H4 (cell line): ENCODE measurements around the gene DNAI1. TPM values are rescaled to one million over a fixed set of nuclear protein-coding genes. Genes with fewer than 3 reads are reported as not detected.

ENCODE experiments used
- DNase-seq: peaks from one replicate; pipeline ENCODE4 v3.0.0-alpha.2; 2015; ENCODE audit warnings: low spot score
- total RNA-seq: library from RNA; depleted of rRNA; stranded (reverse); fragments of >200 nt; shearing (Covaris generic); gene quantifications from 2 replicates; pipeline ENCODE4 v1.2.3, GENCODE V29; 2014; rRNA removed

Gene DNAI1
- total RNA-seq, 1 experiment from 2014 or later: 0.27 TPM

DNA sequence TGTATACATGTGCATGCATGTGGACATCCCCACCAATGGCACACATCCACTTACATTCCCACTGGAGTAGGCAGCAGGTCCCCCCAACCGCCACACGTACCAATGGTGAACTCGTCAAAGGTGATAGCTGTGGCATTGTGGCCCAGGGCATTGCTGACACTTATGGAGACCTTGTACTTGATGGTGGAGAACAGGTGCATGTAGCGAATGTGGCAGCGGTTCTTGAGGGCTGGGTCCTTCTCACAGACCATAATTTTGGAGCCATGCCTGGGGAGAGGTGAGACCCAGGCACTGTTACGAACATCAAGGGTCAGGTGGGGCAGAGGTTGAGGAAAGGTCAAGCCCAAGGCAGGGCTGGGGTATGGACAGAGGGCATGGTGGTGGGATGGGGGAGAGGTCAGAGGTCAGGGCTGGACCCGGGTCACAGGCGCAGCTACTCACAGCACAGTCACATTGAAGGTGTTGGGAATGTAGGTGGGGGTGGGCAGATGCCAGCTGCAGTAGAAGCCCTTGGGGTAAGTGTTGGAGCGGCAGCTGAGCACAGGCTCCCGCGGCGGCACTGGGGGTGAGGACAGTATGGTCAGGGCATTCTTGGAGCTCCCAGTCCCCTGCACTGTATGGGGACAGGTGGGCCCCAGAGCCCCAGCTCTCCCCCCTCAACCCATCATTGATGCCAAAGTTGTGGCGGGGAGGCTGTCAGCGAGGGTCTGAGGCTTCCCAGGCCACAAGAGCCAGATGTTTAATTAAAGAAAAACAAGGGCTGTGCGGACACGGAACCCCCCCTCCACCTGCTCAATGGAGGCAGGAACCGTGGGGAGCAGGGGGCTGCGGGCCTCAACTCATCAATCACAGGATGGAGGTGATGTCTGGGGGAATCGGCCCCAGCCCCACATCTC lies 99.1 kb downstream of the DNAI1 start:
- DNase-seq: no peak

DNA sequence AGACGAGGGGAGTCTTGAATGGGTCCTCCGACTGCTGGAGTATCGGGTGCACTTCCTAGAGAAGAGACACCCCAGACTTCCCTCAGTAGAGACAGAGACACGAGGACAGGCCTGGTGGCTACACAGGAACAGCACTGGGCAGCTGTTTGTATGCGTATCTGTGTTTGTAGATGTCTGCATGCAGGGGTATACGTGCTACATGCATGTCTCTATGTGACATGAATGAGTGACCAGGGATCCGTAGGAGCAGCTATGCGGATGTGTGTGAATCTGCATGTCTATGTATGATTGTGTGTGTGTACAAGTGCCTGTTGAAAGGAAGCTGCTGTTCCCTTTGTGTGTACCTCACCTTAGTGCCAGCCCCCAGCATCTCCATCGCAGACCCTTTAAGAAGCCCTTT lies 99.8 kb downstream of the DNAI1 start:
- DNase-seq: no peak

DNA sequence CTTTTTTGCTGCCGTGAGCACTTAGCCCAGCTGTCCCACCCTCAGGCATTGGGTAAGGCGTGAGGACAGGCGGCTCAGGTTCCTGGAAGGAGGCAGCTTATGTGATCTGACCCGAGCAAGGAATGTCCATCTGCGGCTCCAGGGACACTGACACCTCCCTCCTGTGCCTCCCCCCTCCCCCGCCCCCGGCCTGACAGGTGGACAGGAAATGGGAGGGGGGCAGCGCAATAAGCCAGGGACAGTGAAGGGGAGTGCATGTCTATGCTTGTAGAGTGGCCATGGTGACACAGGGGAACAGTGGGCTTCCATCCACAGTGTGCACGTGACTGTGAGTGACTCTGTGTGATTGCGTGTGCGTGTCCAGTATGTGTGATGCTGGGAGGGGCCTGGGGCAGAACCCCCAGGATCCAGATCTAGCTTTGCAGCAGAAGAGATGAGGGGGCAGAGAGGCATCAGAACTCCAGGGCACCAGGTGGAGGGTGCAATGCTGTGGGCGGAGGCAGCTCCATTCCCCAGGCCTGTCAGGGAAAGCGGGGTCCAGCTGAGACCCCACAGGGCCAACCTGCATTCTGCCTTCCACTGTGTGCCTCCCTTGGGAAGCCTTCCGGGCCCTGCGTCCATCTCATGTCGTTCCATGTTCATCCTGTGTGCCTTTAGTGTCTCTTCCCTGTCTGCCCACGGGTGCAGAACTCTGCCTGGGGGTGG lies 100.5 kb downstream of the DNAI1 start:
- no peak for DNase-seq

DNA sequence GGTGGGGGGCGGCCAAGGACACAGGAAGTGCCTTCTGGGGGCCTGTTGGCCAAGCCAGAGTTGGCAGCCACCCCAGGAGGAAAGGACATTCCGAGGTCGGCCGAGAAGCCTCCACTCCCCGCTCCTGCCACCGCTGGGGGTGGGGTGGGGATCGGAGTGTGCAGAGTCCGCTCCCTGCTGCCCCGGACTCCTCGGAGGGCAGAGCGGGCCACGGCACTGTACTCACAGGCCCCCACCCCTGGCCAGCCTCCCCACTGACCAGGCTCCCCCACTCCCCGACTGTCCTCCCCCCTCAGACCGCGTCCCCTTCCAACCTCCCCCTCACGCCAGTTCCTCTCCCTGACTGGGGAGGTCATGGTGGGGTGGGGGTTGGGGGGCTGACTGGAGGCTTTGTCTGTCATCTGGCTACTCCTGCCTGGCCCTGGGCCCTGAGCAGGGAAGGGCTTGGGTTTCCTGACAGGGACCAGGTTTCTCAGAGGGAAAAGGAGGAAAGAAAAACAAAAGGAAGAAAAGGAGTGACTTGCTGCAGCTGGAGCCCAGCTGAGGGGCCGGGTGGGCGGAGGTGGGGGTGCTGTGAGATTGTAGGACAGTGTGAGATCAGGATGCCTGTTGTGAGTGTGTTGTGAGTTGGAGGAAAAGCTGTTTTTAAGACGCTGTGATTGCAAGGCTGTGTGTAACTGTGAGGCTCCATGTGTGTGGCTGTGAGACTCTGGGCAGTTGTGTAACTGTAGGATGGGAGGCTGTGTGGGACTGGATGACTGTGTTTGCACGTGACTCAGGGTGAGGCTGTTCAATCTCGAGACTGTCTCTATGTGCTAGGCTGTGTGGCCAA lies 101.2 kb downstream of the DNAI1 start:
- peak; percentile 48 for DNase-seq

DNA sequence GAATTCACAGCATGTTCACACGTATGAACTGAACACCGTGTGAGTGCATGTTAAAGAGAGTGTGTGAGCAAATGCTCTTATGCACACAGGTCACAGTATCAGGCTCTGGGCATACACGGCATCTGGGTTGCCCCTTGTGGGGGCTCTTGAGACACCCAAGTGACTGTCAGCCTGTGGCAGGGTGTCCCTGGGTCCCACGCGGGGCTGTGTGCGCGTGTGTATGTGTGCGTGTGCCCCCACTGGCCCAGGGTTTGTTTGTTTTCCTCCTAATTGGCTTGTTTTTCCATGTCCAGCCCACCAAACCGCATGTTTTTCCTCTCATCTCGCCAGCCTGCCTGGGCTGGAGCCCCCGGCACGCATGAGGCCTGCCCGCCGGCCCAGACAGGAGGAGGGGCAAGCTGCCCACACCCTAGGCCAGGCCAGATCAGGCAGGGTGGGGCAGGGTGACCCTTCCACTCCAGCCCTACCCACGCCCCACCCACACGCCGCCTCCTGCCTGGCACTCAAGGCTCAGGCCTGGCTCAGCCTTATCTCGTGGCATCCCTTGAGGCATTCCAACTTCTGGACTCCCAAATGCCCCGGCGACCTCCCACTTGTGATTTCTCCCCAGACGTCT lies 102.1 kb downstream of the DNAI1 start:
- no peak for DNase-seq

DNA sequence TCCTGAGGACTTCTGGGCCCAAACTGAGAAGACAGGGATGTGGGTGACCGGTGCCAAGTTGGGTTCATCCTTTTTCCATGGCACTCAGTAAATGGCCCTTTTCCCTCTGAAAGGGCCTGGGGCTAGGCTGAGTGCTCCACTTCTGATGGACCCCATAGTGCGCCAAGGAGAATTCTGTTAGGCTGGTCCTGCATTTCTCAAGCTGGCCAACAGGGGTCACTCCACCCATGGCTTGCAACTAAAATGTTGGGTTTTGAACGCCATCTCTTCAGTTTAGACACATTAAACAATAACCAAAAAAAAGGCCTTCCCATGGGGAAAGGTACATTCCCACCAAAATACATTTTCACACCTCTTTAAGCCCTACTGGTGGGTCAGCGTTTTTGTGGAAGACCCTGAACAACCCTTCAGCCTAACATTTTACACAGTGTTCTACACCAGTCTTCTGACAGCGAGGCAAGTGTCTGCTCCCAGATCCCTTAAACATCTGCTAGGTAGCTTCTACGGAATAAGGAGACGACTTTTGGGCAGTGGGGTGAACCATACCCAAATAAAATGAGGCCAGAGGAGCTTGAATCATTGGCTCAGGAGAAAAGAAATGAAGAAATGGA lies 103.6 kb downstream of the DNAI1 start:
- DNase-seq: no peak

DNA sequence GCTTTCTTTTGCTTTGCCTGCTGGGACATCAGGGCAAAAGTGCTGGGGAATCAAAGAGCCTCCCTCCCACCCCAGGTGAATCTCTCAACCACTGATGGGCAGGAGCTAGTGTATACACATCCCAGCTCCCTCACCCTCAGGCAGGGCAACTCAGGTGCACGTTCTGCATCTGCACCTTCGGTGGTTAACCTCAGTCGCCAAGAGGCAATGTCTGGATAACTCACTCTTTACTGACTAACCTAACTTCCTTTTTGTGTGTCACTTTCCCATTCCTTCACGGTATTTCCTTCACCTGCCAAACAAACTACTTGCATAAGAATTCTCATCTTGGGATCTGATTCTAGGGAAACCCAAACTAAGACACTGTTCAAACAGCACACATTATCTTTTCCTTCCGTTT lies 104.7 kb downstream of the DNAI1 start:
- no peak for DNase-seq

DNA sequence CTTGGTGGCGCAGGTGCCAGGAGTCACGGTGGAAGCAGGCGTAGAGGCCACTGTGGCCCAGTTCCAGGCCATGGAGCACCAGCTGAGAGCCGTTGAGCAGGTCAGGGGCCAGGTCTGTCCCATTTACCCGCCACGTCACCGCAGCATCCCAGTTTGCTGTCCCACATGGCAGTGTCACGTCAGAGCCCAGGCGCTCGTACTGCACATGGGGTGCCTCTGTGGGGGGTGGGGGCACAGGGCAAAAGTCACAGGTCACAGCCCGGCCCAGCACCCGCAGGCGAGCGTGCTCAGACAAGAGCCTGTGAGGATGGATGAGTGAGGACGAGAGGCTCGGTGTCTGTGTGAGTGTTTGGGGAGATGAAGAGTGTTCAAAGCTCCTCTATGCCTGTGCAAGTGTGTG lies 106.0 kb downstream of the DNAI1 start:
- no peak for DNase-seq

DNA sequence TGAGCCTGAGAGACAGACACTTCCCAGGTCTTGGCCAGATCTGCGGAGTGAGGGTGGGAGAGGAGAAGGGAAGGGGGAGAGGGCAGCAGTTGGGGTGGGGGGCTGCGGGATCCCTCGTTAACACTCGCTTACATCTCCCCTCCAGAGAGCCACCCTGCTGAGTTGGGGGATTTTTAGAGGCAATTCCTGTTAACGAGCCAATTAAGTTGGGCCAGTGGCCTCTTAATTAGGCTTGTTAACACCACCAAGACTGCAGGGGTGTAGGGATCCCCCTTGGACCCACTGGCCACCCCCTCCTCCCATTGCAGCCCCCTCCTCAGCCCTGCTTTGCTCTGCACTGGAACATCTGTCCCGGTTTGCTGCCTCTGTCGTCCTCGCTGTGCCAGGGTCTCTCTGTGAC lies 107.3 kb downstream of the DNAI1 start:
- DNase-seq: no peak

DNA sequence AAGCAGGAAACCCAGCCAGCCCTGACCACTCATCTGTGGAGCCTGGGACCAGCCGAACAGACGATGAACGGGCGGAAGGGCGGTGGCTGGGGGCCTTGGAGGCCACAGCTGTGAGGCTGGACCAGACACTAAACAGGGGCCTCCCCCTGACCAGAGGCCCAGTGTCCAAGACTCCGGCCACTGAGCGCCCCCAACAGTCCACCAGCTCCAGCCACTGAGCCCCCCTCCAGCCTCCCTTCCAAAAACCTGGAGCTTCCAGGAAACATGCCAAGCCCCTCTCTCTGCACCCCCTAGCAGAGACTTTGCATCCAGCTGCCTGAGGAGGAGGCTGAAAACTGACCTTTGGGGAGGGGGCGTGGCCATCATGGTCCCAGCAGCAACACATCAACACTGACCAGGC lies 107.7 kb downstream of the DNAI1 start:
- DNase-seq: no peak

DNA sequence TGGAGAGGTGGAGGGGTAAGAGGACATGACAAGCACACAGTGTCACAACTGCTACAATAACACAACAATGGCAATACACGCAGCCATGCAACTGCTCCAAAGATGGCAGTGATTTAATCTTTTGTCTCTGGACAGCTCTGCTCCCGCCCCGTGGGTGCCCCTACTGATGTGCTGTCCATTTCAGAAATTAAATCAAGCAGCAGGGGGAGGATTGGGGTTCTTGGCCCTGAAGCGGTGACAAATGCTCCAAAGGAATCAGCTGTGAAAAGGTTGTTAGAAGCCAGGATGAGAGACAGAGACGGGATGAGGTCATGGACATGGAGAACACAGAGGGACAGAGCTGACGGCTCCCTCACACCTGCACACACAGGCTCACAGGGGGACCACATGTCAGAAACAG lies 108.4 kb downstream of the DNAI1 start:
- no peak for DNase-seq

DNA sequence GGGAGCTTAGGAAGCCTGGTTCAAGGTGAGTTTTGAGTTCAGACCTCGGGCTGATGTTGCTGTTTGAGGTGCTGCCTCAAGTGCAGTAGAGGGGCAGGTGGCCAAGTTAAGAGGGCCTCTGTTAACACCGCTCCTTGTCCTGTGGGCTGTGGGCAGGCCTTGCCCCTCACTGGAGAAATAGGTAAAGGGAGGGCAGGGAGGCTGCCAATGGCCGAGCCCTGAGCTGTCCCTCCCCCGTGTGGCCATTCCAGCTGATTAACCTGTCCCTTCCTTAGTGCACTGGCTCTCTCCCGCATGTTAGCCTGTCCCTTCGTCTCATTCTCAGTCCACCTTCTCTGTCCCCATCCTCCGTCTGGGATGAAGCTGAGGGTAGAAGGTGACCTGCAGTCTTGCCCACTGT lies 109.5 kb downstream of the DNAI1 start:
- no peak for DNase-seq

DNA sequence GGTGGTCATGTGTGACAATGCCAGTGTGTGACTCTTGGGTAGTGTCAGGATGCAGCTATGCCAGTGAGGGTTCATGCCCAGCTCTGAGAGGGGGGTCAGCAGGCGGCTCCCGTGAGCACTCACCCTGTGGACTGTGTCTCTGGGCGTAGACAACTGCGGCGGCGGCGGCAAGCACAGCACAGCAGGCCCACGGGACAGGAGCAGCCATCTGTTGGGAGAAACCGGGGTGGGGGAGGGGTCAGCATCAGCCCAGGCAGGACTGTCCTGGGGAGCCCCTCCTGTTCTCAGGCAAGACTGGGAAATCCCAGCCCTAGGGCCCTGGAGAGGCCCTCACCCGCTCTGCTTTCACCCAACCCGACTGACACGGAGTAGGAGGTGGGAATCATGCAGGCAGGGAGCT lies 110.2 kb downstream of the DNAI1 start:
- DNase-seq: no peak

DNA sequence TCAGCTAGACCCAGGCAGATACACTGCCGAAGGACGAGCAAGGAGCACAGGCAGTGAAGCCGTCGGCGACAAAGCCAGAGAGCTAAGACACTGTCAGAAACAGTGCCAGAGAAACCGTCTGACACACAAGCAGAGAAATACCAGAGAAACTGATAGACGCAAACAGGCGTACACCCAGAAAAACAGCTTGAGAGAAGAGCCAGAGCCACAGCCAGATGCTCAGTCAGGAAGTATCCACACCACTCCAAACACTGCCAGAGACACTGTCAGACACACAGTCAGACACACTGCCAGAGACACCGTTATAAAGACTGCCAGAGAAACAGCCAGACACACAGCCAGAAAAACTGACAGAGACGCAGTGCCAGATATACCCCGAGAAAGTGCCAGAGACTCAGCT lies 111.8 kb downstream of the DNAI1 start:
- no peak for DNase-seq

Other genes starting within 250 kb of the DNAI1 start
- gene KIF24, start 129.5 kb upstream of the DNAI1 start, total RNA-seq: 5.5 and 5.9 TPM in 2 replicates
- gene NUDT2, start 129.2 kb upstream of the DNAI1 start, total RNA-seq: 71.9 and 75.3 TPM in 2 replicates
- 1.9 and 2.7 TPM in 2 replicates for gene MYORG, start 81.9 kb upstream of the DNAI1 start, total RNA-seq
- gene FAM219A, start 235 bp upstream of the DNAI1 start, total RNA-seq: 13.6 and 17.9 TPM in 2 replicates
- 1.9 and 2.3 TPM in 2 replicates for gene ENHO, start 64.2 kb downstream of the DNAI1 start, total RNA-seq
- 0.15 and 0.55 TPM in 2 replicates for gene CNTFR, start 130.9 kb downstream of the DNAI1 start, total RNA-seq
- gene RPP25L, start 153.3 kb downstream of the DNAI1 start, total RNA-seq: 52.8 and 59.3 TPM in 2 replicates
- gene DCTN3, start 161.7 kb downstream of the DNAI1 start, total RNA-seq: 153 and 168 TPM in 2 replicates
- gene ARID3C, start 170.3 kb downstream of the DNAI1 start, total RNA-seq: 0.21 TPM in 1 of 2 replicates, not detected in the other
- gene SIGMAR1, start 179.0 kb downstream of the DNAI1 start, total RNA-seq: 80.2 and 127 TPM in 2 replicates
- gene GALT, start 187.9 kb downstream of the DNAI1 start, total RNA-seq: 14.9 and 25.8 TPM in 2 replicates
- gene IL11RA, start 193.4 kb downstream of the DNAI1 start, total RNA-seq: 8.9 and 12.4 TPM in 2 replicates
- gene CCL27, start 203.9 kb downstream of the DNAI1 start, total RNA-seq: not detected in 2 replicates
- gene CCL19, start 232.5 kb downstream of the DNAI1 start, total RNA-seq: not detected in 2 replicates